Measurements from ENCODE around the gene WDR31.

DNA sequence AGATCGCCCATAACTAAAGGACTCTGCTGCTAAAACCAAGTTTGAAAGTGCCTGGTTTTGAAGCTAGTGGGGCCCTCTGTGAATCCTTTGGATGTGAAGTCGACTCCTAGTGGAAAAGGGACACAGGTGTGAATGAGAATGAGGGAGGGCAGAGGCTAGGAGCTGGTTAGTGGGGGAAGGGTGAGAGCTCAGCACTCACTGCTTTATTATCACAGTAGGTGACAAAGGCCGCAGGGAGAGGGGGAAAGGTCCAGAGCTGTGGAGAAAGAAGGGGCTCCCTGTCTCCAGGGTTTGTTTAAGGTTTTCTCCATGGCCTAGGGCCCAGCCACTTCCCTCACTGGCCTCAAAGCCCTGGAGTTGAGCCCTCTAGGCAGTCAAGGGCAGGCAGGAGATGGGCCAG, 33.2 kb upstream of the WDR31 start:
- TF ChIP-seq POLR2A (IDR thresholded peaks at IDR 0.05): no peak
- TF ChIP-seq, protein P1, sequence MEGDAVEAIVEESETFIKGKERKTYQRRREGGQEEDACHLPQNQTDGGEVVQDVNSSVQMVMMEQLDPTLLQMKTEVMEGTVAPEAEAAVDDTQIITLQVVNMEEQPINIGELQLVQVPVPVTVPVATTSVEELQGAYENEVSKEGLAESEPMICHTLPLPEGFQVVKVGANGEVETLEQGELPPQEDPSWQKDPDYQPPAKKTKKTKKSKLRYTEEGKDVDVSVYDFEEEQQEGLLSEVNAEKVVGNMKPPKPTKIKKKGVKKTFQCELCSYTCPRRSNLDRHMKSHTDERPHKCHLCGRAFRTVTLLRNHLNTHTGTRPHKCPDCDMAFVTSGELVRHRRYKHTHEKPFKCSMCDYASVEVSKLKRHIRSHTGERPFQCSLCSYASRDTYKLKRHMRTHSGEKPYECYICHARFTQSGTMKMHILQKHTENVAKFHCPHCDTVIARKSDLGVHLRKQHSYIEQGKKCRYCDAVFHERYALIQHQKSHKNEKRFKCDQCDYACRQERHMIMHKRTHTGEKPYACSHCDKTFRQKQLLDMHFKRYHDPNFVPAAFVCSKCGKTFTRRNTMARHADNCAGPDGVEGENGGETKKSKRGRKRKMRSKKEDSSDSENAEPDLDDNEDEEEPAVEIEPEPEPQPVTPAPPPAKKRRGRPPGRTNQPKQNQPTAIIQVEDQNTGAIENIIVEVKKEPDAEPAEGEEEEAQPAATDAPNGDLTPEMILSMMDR (IDR thresholded peaks at IDR 0.05): no peak
